Endothelial cell of umbilical vein (primary cell): Measurements from ENCODE around the gene RALGPS1. TPM values are rescaled to one million over a fixed set of nuclear protein-coding genes. Genes with fewer than 3 reads are reported as not detected.

Experiments used
- BruUV-seq: library from RNA; stranded (reverse); fragments of 400-500 nt; replicated peaks from 2 replicates; lab custom pipeline; 2021; lab: Mats Ljungman, UMichigan
- CTCF ChIA-PET: fragments of 300-600, 350-600 bp; sonication (Branson Sonifier 250); formaldehyde crosslinking; loops from one replicate; lab custom pipeline; 2021; ENCODE audit warnings: antibody characterized with exemption, inconsistent platforms; lab: Charles Lee
- POLR2A ChIA-PET: fragments of 300-600, 350-600 bp; sonication (Branson Sonifier 250); formaldehyde crosslinking; loops from one replicate; lab custom pipeline; 2021; ENCODE audit warnings: antibody characterized with exemption, inconsistent platforms; lab: Charles Lee
- DNase-seq: peaks from one replicate; pipeline ENCODE4 v3.0.0-alpha.2; 2011; ENCODE audit warnings: low read depth, low spot score
- FAIRE-seq: peaks from 2 replicates; lab custom pipeline; 2011; peaks lifted over from hg19 to GRCh38; lab: Jason Lieb, UNC
- H2AFZ ChIP-seq: 2 replicates; pipeline ENCODE4 v1.6.0; 2012; ENCODE audit warnings: low read depth, low read length, control low read depth, inconsistent platforms
- H3K27ac ChIP-seq: 2 replicates; pipeline ENCODE4 v1.5.1; 2011; ENCODE audit warnings: low read depth, mild to moderate bottlenecking, control low read depth, low read length, moderate library complexity; ENCODE audit not compliant: insufficient read depth
- H3K27me3 ChIP-seq, 2 experiments: 2 replicates each; pipeline versions ENCODE4 v1.6.0 to v1.6.1; 2011; ENCODE audit warnings: low read length in 2 of 2, mixed read lengths in 1 of 2; ENCODE audit not compliant: control insufficient read depth in 2 of 2, insufficient read depth in 2 of 2
- H3K36me3 ChIP-seq, 2 experiments: 2 replicates in 1 of 2; 3 replicates in 1 of 2; pipeline ENCODE4 v1.5.1; 2011; ENCODE audit warnings: low read length in 2 of 2, mild to moderate bottlenecking in 1 of 2, moderate library complexity in 1 of 2; ENCODE audit not compliant: control insufficient read depth in 2 of 2, insufficient read depth in 2 of 2; ENCODE audit errors: extremely low read depth in 1 of 2
- H3K4me1 ChIP-seq: 3 replicates; pipeline ENCODE4 v1.5.1; 2011; ENCODE audit warnings: mild to moderate bottlenecking, low read length; ENCODE audit not compliant: control insufficient read depth, insufficient read depth; ENCODE audit errors: extremely low read depth
- H3K4me2 ChIP-seq: 2 replicates; pipeline ENCODE4 v1.6.1; 2011; ENCODE audit warnings: low read length, control low read depth, mixed read lengths; ENCODE audit not compliant: insufficient read depth
- H3K4me3 ChIP-seq, 3 experiments: fragments of 200-600 bp in 1 of 3; sonication (generic), shearing (Covaris generic) in 1 of 3; replicated peaks in 1 of 3; 2 replicates each; pipeline ENCODE4 v1.5.1; 2011 to 2016; ENCODE audit warnings: control low read depth in 3 of 3, low read length in 3 of 3, mild to moderate bottlenecking in 2 of 3, inconsistent platforms in 1 of 3, low read depth in 1 of 3, moderate library complexity in 1 of 3; ENCODE audit not compliant: insufficient read depth in 1 of 3
- H3K79me2 ChIP-seq: 2 replicates; pipeline ENCODE4 v1.6.0; 2012; ENCODE audit warnings: low read length, inconsistent platforms; ENCODE audit not compliant: control insufficient read depth, insufficient read depth
- H3K9ac ChIP-seq: replicated peaks from 2 replicates; pipeline ENCODE3; 2011; ENCODE audit warnings: low read length, control low read depth; ENCODE audit not compliant: insufficient read depth; ENCODE audit errors: extremely low read depth
- H3K9me1 ChIP-seq: replicated peaks from 3 replicates; pipeline ENCODE4 v1.6.0; 2011; ENCODE audit warnings: mild to moderate bottlenecking, low read length; ENCODE audit not compliant: control insufficient read depth, insufficient read depth; ENCODE audit errors: extremely low read depth
- H3K9me3 ChIP-seq: replicated peaks from 2 replicates; pipeline ENCODE4 v1.5.1; 2012; ENCODE audit warnings: low read length, inconsistent platforms; ENCODE audit not compliant: control insufficient read depth, insufficient read depth
- H4K20me1 ChIP-seq: replicated peaks from 2 replicates; pipeline ENCODE3; 2011; ENCODE audit warnings: mild to moderate bottlenecking, low read length; ENCODE audit not compliant: control insufficient read depth, insufficient read depth; ENCODE audit errors: extremely low read depth
- CTCF ChIP-seq, 2 donors: IDR thresholded peaks; 1 replicate in 1 of 2; 2 replicates in 1 of 2; pipeline ENCODE4 v1.5.1; 2011; ENCODE audit warnings: low read length in 2 of 2, mild to moderate bottlenecking in 2 of 2, moderate library complexity in 2 of 2, control low read depth in 1 of 2, inconsistent platforms in 1 of 2, low read depth in 1 of 2; ENCODE audit not compliant: insufficient read depth in 1 of 2; ENCODE audit errors: extremely low read depth in 1 of 2
- EZH2 ChIP-seq: IDR thresholded peaks from 2 replicates; pipeline ENCODE4 v1.6.1; 2012; ENCODE audit warnings: borderline replicate concordance, low read depth, mild to moderate bottlenecking, moderate library complexity, low read length, inconsistent platforms; ENCODE audit not compliant: severe bottlenecking
- FOS ChIP-seq: IDR thresholded peaks from 2 replicates; pipeline ENCODE4 v1.6.1; 2011; ENCODE audit warnings: mild to moderate bottlenecking, low read length, moderate library complexity, borderline replicate concordance; ENCODE audit not compliant: insufficient read depth
- GATA2 ChIP-seq: IDR thresholded peaks from 2 replicates; pipeline ENCODE4 v1.7.0; 2011; ENCODE audit warnings: low read depth, mild to moderate bottlenecking, moderate library complexity, mixed read lengths, low read length; ENCODE audit not compliant: insufficient read length, insufficient read depth
- JUN ChIP-seq: IDR thresholded peaks from 2 replicates; pipeline ENCODE4 v1.6.1; 2011; ENCODE audit warnings: borderline replicate concordance, low read depth; ENCODE audit not compliant: insufficient read length, insufficient read depth
- MAX ChIP-seq: IDR thresholded peaks from 2 replicates; pipeline ENCODE4 v1.6.1; 2011; ENCODE audit not compliant: insufficient read depth, insufficient read length
- MYC ChIP-seq: IDR thresholded peaks from one replicate; pipeline ENCODE4 v1.6.1; 2011; ENCODE audit warnings: mild to moderate bottlenecking, low read depth, low read length
- POLR2A ChIP-seq: IDR thresholded peaks from 2 replicates; pipeline ENCODE4 v1.6.1; 2012; ENCODE audit warnings: low read depth, mild to moderate bottlenecking, control low read depth, low read length
- POLR2AphosphoS5 ChIP-seq: IDR thresholded peaks from 2 replicates; pipeline ENCODE4 v1.6.1; 2012; ENCODE audit warnings: low read depth, mild to moderate bottlenecking, control low read depth, low read length, moderate library complexity; ENCODE audit not compliant: insufficient read depth
- dilution Hi-C: fragments of 300-500 bp; cut with MboI; formaldehyde crosslinking; loops from one replicate; pipeline ENCODE4 v1.15.0; 2019; ENCODE audit warnings: low sequenced_read_pairs; ENCODE audit not compliant: extremely low pct_ligation_motif_present
- intact Hi-C: fragments of 100-400 bp; cut with micrococcal nuclease; formaldehyde crosslinking; loops from one replicate; pipeline ENCODE4 v1.10.0; 2022
- polyA plus RNA-seq, 4 experiments: library from polyadenylated mRNA; depleted of rRNA in 3 of 4; stranded (reverse) in 3 of 4; unstranded in 1 of 4; fragments of >200 nt; gene quantifications; 2 replicates each; pipeline versions ENCODE4 v1.2.1 to v1.2.3, GENCODE V29; 2011 to 2012; ENCODE audit warnings: missing spikeins in 1 of 4
- total RNA-seq: library from RNA; stranded (reverse); gene quantifications from 2 replicates; pipeline ENCODE4 v1.2.3, GENCODE V29; 2021

The RALGPS1 gene
- total and polyA plus RNA-seq, 2 donors (not counting 3 experiments of a cell fraction or from before 2014, with no cell fraction given), result 3.8 to 5.5 TPM

GRCh38 chr9:127005770-127006314, 91.3 kb downstream of the RALGPS1 start:
- H3K27me3 ChIP-seq, result peaks cover 4 to 8% of the 10 kb centered on the region in 2 experiments
- no peak overlapping the region for H3K27ac ChIP-seq
- no peaks in the 10 kb centered on the region for H3K9me3 ChIP-seq
- DNase-seq (no peak), FAIRE-seq (no peak)
- TF ChIP-seq FOS, result no peak
- no peak for TF ChIP-seq POLR2AphosphoS5
- no peak for TF ChIP-seq POLR2A
- no peak for TF ChIP-seq JUN
- TF ChIP-seq MAX, result no peak
- no peak for TF ChIP-seq GATA2
- no peak for TF ChIP-seq MYC
- TF ChIP-seq EZH2, result no peak
- no peak for TF ChIP-seq CTCF (IDR thresholded peaks at IDR 0.05; ENCODE audit: extremely low read depth in 1 of 2, insufficient read depth in 1 of 2, low read depth in 1 of 2, low read length in 2 of 2)
- ChIA-PET CTCF (interaction anchor here (1.0 to 1.3 kb wide), 3 partner anchors 18 to 43 kb away, joined by 3 read pairs; no protein-coding TSS in a partner anchor), POLR2A (no interaction called here)
- H2AFZ ChIP-seq, result no peak overlapping the region
- no peaks in the 10 kb centered on the region for H3K4me1 ChIP-seq
- intact Hi-C loops (no loop called here), dilution Hi-C loops (no loop called here)
- no peak overlapping the region for H3K4me3 ChIP-seq
- H3K79me2 ChIP-seq, result no peaks in the 10 kb centered on the region
- H4K20me1 ChIP-seq, result no peaks in the 10 kb centered on the region
- BruUV-seq, result no TSS peak
- no peaks in the 10 kb centered on the region for H3K9me1 ChIP-seq
- no peaks in the 10 kb centered on the region for H3K36me3 ChIP-seq
- no peak overlapping the region for H3K9ac ChIP-seq
- no peak overlapping the region for H3K4me2 ChIP-seq
